Uterine smooth muscle cell (primary cell): ENCODE data around the gene FAM13B. TPM values are rescaled to one million over a fixed set of nuclear protein-coding genes. Genes with fewer than 3 reads are reported as not detected.

Experiments used
- total RNA-seq: library from RNA; depleted of rRNA; stranded (reverse); fragments of >200 nt; gene quantifications from 2 replicates; pipeline ENCODE4 v1.2.3, GENCODE V29; 2014

FAM13B gene
- 26.9 and 28.2 TPM in 2 replicates for total RNA-seq

DNA sequence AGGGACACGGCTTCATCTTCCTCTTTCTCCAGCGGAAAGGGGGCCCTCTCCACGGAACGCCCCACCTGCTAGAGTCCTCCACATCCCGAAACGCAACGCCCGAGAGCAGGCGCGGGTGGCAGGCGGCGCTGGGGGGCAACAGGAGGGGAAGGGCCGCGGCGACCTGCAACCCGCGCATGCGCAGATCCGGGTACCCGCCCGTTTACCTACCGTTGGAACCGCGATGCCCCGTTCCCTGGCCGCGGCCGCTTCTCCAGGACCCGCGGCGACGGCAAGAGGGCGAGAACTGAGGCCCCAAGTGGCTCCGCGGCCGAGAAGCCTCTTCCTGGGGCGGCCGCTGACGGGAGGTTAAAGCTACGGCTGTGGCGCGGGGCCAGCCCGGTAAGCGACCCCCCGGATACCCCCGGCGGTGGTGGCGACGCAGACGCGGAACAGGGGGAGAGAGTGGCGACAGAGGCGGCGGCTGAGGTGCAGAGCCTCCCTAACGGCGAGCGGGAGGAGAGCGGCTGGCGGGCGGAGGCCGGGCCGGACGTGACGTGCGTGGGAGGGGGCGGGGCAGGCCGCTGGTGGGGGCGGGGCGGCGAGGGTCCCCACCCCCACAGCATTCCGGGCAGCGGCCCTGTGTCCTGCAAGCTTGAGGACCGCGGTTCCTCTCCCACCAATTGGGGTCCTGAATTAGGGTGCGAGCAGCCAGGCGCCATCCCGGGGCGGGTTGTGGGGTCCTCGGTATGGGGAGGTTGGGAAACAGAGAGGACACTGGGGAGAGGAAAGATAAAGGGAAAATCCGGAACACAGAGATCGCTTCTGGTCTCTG, at the start of gene FAM13B:
FAM13B (minus strand) TSS at position 508 of the 814 bp plus-strand sequence. CDS start 13,968 bp downstream, outside the sequence.

DNA sequence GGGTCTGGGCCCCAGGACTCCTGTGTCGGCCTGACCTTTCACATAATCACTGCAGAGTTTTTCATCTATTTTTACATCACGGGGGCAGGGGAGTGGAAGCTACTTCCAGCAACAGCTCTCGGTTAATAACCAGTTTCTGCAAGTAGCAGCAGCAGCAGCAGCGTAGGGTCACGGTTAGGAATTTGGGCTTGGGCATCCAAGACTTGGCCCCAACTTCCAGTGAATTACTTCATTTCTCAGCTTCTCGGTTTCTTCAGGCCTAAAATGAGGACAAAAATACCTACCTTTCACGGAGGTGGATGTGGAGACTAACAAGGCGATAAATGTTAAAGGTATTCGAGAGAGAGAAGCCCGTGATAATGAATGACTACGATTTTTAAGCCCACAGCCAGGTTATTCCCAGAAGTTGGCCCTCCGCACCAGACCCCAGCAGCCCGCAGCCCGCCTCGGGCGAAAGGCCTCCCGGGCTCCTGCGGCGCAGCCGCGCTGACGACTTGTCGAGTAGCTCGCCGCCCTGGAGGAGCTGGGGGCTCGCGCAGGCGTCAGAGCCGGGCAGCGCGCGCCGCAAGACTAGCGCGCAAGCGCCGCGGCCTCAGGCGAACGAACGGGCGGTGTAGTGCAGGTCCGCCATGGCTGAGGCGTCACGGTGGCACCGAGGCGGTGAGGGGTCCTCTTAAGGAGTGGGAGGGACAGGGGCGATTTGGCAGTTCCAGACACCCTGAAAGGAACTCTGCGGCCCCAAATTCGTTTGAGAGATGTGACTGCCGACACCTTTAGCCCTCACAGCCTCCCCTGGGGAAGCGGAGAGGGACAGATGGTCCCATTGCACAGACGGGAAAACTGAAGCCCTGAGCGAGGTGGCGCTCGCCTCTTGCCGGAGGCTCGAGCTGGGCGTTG, 143.8 kb downstream of the FAM13B start, which contains the start of gene PKD2L2:
PKD2L2 (plus strand) TSS at position 595 of the 897 bp plus-strand sequence; CDS start at position 630, 35 bp downstream.

Other genes with a start within 250 kb of the FAM13B start
- not detected in 2 replicates for gene MYOT, start 165.2 kb downstream of the FAM13B start, total RNA-seq
- under 0.01 TPM in 1 of 2 replicates, not detected in the other for gene PKD2L2, start 143.6 kb downstream of the FAM13B start, total RNA-seq
- gene WNT8A, start 51.0 kb upstream of the FAM13B start, total RNA-seq: not detected in 2 replicates
- 1.7 and 3.4 TPM in 2 replicates for gene NME5, start 106.3 kb upstream of the FAM13B start, total RNA-seq
- gene BRD8, start 145.6 kb upstream of the FAM13B start, total RNA-seq: 35.9 and 60.5 TPM in 2 replicates
- 31.1 and 126 TPM in 2 replicates for gene KIF20A, start 146.0 kb upstream of the FAM13B start, total RNA-seq
- 24.7 and 25.5 TPM in 2 replicates for gene CDC23, start 180.2 kb upstream of the FAM13B start, total RNA-seq
- gene GFRA3, start 241.5 kb upstream of the FAM13B start, total RNA-seq: not detected in 2 replicates